Effector CD8-positive, alpha-beta T cell (primary cell): ENCODE data around the gene KRT3.
"Not testable (repeated sequence)": the region's sequence is repeated elsewhere in the genome, so short reads cannot be mapped to it uniquely, and the experiment has no call there.

Experiments
- DNase-seq: peaks from one replicate; lab custom pipeline; 2025; lab: John Stamatoyannopoulos, UW

The KRT3 gene

GRCh38 chr12:52798003-52798670, 2.2 kb upstream of the KRT3 start:
- no peak for DNase-seq

- no peak for DNase-seq
These were observed 1.6 kb upstream of the KRT3 start for GRCh38 chr12:52797529-52797894.

- no peak for DNase-seq
These were observed 1.1 kb upstream of the KRT3 start for GRCh38 chr12:52796839-52797528.

- no peak for DNase-seq
These were observed 495 bp upstream of the KRT3 start for GRCh38 chr12:52796429-52796794.

- not testable (repeated sequence) for DNase-seq
These were observed 614 bp downstream of the KRT3 start for GRCh38 chr12:52795332-52795674.

GRCh38 chr12:52794479-52795331, 1.2 kb downstream of the KRT3 start:
- DNase-seq: no peak

GRCh38 chr12:52792185-52793029, 3.5 kb downstream of the KRT3 start:
- DNase-seq: no peak

- no peak for DNase-seq
These were observed 4.4 kb downstream of the KRT3 start for GRCh38 chr12:52791271-52792184.

- no peak for DNase-seq
These were observed 5.3 kb downstream of the KRT3 start for GRCh38 chr12:52790427-52791270.

- DNase-seq: no peak
These were observed 6.1 kb downstream of the KRT3 start for GRCh38 chr12:52789637-52790426.

GRCh38 chr12:52788876-52789636, 6.9 kb downstream of the KRT3 start:
- DNase-seq: no peak

- no peak for DNase-seq
These were observed 7.6 kb downstream of the KRT3 start for GRCh38 chr12:52788192-52788875.

GRCh38 chr12:52787324-52788191, 8.4 kb downstream of the KRT3 start:
- DNase-seq: no peak

GRCh38 chr12:52784909-52785308, 11.0 kb downstream of the KRT3 start:
- DNase-seq: no peak

GRCh38 chr12:52783563-52784316, 12.2 kb downstream of the KRT3 start:
- DNase-seq: no peak

GRCh38 chr12:52782502-52782901, 13.4 kb downstream of the KRT3 start:
- no peak for DNase-seq
